ENCODE data around the gene INF2. TPM values are rescaled to one million over a fixed set of nuclear protein-coding genes. Genes with fewer than 3 reads are reported as not detected.
"Not testable (repeated sequence)": the region's sequence is repeated elsewhere in the genome, so short reads cannot be mapped to it uniquely, and the experiment has no call there.

Gene INF2
- total RNA-seq, 4 donors from 2014 or later: 51.5 to 129 (median 66.7) TPM

- DNase-seq (ENCODE audit: extremely low spot score): no peak
- TF ChIP-seq EP300 (IDR thresholded peaks at IDR 0.05): no peak
- TF ChIP-seq POLR2AphosphoS5 (IDR thresholded peaks at IDR 0.05): peak in 1 of 2 donors; percentile 23
- no peak for TF ChIP-seq POLR2A (IDR thresholded peaks at IDR 0.05; ENCODE audit: low read depth)
- TF ChIP-seq, protein P1, sequence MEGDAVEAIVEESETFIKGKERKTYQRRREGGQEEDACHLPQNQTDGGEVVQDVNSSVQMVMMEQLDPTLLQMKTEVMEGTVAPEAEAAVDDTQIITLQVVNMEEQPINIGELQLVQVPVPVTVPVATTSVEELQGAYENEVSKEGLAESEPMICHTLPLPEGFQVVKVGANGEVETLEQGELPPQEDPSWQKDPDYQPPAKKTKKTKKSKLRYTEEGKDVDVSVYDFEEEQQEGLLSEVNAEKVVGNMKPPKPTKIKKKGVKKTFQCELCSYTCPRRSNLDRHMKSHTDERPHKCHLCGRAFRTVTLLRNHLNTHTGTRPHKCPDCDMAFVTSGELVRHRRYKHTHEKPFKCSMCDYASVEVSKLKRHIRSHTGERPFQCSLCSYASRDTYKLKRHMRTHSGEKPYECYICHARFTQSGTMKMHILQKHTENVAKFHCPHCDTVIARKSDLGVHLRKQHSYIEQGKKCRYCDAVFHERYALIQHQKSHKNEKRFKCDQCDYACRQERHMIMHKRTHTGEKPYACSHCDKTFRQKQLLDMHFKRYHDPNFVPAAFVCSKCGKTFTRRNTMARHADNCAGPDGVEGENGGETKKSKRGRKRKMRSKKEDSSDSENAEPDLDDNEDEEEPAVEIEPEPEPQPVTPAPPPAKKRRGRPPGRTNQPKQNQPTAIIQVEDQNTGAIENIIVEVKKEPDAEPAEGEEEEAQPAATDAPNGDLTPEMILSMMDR (IDR thresholded peaks at IDR 0.05): peak; percentile 93 to 100 (median 99)
These were observed 39.1 kb upstream of the INF2 start for GRCh38 chr14:104650057-104650980.

DNA sequence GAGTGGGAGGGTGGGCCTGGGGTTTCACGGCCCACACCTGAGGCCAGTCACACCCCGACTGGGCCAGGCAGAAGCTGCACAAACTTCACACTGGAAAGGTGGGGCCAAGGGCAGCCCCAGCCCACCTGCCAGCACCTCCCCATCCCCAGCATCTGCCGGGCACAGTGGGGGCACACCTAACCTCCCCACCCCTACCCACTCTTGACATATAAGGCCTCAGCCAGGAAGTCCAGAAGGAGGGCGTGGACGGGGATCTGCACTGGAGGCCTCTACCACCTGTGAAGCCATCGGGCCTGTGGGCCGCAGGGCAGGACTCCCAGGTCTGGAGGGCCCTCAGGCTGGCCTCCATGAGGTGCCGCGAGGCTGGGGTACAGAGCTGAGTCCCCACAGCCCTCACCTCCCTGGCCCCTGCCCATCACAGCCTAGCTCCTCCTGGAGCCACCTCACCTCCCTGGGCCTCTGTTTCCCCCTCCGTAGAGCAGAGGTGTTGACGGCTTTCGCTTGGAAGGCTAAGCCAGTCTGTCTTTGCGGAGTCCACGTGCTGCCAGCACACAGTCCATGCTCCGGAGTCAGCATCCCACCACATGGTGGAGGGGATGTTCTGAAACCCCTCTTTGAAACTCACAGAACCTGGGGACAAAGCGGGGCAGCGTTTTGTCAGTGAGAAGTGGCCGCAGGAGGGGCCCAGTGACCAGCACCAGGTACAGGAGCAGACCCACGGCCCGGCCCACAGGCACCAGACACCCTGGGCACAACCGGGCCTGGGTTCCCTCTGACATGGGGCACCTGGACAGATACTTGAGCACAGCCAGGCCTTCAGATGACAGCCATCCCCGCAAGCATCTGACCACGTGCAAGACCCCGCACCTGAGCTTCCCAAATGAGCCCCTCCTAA, 38.2 kb upstream of the INF2 start:
- 93% methylated on average over 21 of the region's 24 CpGs for WGBS
- H3K4me3 ChIP-seq: no peak overlapping the region
- DNase-seq (ENCODE audit: extremely low spot score): no peak

More at GRCh38 chr14:104650057-104650980, 39.1 kb upstream of the INF2 start:
- Histone ChIP-seq H3K9me3 (peaks cover 0 to 3% (median 1%) of the 10 kb centered on the region in 4 donors), H3K27ac (replicated peaks in 1 of 4) (no peak overlapping the region), H3K4me1 (peaks cover 10 to 11% (median 11%) of the 10 kb centered on the region in 4 donors), H3K36me3 (no peaks in the 10 kb centered on the region), H3K4me3 (peak overlapping the region; percentile 43 to 58 (median 48)), H3K27me3 (peaks cover 0 to 16% (median 0%) of the 10 kb centered on the region in 4 donors)
- intact Hi-C loops (cut with DNase I): loop anchor here (1.0 kb wide), 1 partner anchor 58 kb away; no protein-coding TSS in a partner anchor
- 20% methylated on average over 16 of the region's 56 CpGs for WGBS

GRCh38 chr14:104651876-104652260, 37.5 kb upstream of the INF2 start:
- 77% methylated on average over 12 of the region's 20 CpGs for WGBS
- no peak for DNase-seq (ENCODE audit: extremely low spot score)

More for the DNA sequence above, 38.2 kb upstream of the INF2 start:
- peaks cover 0 to 16% (median 0%) of the 10 kb centered on the region in 4 donors for H3K27me3 ChIP-seq
- TF ChIP-seq POLR2AphosphoS5 (IDR thresholded peaks at IDR 0.05) (no peak), EP300 (IDR thresholded peaks at IDR 0.05) (no peak), POLR2A (IDR thresholded peaks at IDR 0.05; ENCODE audit: low read depth) (no peak)
- TF ChIP-seq, protein P1 (IDR thresholded peaks at IDR 0.05): no peak
- peaks cover 10 to 11% (median 11%) of the 10 kb centered on the region in 4 donors for H3K4me1 ChIP-seq
- H3K36me3 ChIP-seq: no peaks in the 10 kb centered on the region
- no peak overlapping the region for H3K27ac ChIP-seq (replicated peaks in 1 of 4)
- intact Hi-C loops (cut with DNase I): loop anchor here (1.0 kb wide), 1 partner anchor 57 kb away; no protein-coding TSS in a partner anchor
- H3K9me3 ChIP-seq: no peaks in the 10 kb centered on the region

DNA sequence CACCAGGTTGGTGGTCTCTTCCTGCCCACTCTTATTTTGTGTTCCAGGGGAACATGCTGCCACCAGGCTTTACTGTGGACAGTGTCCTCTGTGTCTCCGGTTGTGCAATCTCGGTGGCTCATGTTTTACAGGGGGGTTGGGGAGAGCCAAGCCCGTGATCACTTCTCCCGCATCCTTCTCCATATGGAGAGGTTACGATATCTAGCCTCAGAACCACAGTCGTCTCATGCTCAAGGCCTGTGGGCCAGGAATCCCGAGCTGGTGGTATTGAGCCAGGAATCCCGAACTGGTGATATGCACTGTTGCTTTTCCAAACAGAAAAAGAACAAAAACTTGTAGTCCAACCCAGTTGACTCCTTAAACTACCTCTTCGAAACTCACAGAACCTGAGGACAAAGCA, 37.0 kb upstream of the INF2 start:
- WGBS: 97% methylated on average over 9 of the region's 9 CpGs
- Histone ChIP-seq H3K27ac (replicated peaks in 1 of 4) (no peak overlapping the region), H3K4me1 (peaks cover 10 to 11% (median 11%) of the 10 kb centered on the region in 4 donors), H3K4me3 (no peak overlapping the region), H3K9me3 (no peaks in the 10 kb centered on the region), H3K27me3 (peaks cover 0 to 16% (median 0%) of the 10 kb centered on the region in 4 donors), H3K36me3 (no peaks in the 10 kb centered on the region)
- intact Hi-C loops (cut with DNase I): no loop called here
- no peak for DNase-seq (ENCODE audit: extremely low spot score)
- TF ChIP-seq POLR2AphosphoS5 (IDR thresholded peaks at IDR 0.05) (no peak), EP300 (IDR thresholded peaks at IDR 0.05) (no peak), POLR2A (IDR thresholded peaks at IDR 0.05; ENCODE audit: low read depth) (no peak)
- TF ChIP-seq, protein P1 (IDR thresholded peaks at IDR 0.05): no peak

More at GRCh38 chr14:104651876-104652260, 37.5 kb upstream of the INF2 start:
- H3K27ac ChIP-seq (replicated peaks in 1 of 4): no peak overlapping the region
- no peaks in the 10 kb centered on the region for H3K9me3 ChIP-seq
- TF ChIP-seq POLR2A (IDR thresholded peaks at IDR 0.05; ENCODE audit: low read depth) (no peak), EP300 (IDR thresholded peaks at IDR 0.05) (no peak), POLR2AphosphoS5 (IDR thresholded peaks at IDR 0.05) (no peak)
- TF ChIP-seq, protein P1 (IDR thresholded peaks at IDR 0.05): no peak
- H3K4me3 ChIP-seq: no peak overlapping the region
- peaks cover 0 to 16% (median 0%) of the 10 kb centered on the region in 4 donors for H3K27me3 ChIP-seq
- no peaks in the 10 kb centered on the region for H3K36me3 ChIP-seq
- peaks cover 10 to 11% (median 11%) of the 10 kb centered on the region in 4 donors for H3K4me1 ChIP-seq
- intact Hi-C loops (cut with DNase I): no loop called here

- Histone ChIP-seq H3K4me1 (peaks cover 10 to 11% (median 11%) of the 10 kb centered on the region in 4 donors), H3K27me3 (peaks cover 0 to 16% (median 0%) of the 10 kb centered on the region in 4 donors)
- DNase-seq (ENCODE audit: extremely low spot score); H3K4me3 ChIP-seq; intact Hi-C loops (cut with DNase I); H3K9me3 ChIP-seq; H3K27ac ChIP-seq (replicated peaks in 1 of 4); H3K36me3 ChIP-seq: not testable (repeated sequence)
- WGBS: 97% methylated on average over 45 of the region's 52 CpGs
These were observed 36.1 kb upstream of the INF2 start for GRCh38 chr14:104653130-104653920.

All from esophagus muscularis mucosa (tissue), 4 donors.